Peyer's patch (tissue), 4 donors: Measurements from ENCODE around the gene TMEM185A. TPM values are rescaled to one million over a fixed set of nuclear protein-coding genes. Genes with fewer than 3 reads are reported as not detected.
"Not testable (repeated sequence)": the region's sequence is repeated elsewhere in the genome, so short reads cannot be mapped to it uniquely, and the experiment has no call there.

Source experiments
- DNase-seq, 3 donors: peaks; one replicate each; pipeline ENCODE4 v3.0.0-alpha.2; 2017 to 2019
- H3K27ac ChIP-seq, 4 donors: fragments of 200-600 bp; sonication (generic); one replicate each; pipeline ENCODE4 v1.5.1; 2016 to 2019
- H3K27me3 ChIP-seq, 2 donors: fragments of 200-600 bp; sonication (generic); one replicate each; pipeline ENCODE4 v1.5.1; 2019
- H3K36me3 ChIP-seq, 3 donors: fragments of 200-600 bp; sonication (generic); one replicate each; pipeline ENCODE4 v1.5.1; 2016 to 2019
- H3K4me1 ChIP-seq, 4 donors: fragments of 200-600 bp; sonication (generic); one replicate each; pipeline ENCODE4 v1.5.1; 2016 to 2019
- H3K4me3 ChIP-seq, 4 donors: fragments of 200-600 bp; sonication (generic); 1 replicate in 3 of 4; 2 replicates in 1 of 4; pipeline ENCODE4 v1.5.1; 2016 to 2019; ENCODE audit warnings: mild to moderate bottlenecking in 1 of 4
- H3K9me3 ChIP-seq, 4 donors: fragments of 200-600 bp; sonication (generic); one replicate each; pipeline ENCODE4 v1.5.1; 2016 to 2019; ENCODE audit warnings: mild to moderate bottlenecking in 1 of 4
- POLR2A ChIP-seq, 2 donors: fragments of 450-650 bp; IDR thresholded peaks; one replicate each; pipeline ENCODE4 v1.5.1; 2017; ENCODE audit warnings: antibody characterized with exemption in 2 of 2, mild to moderate bottlenecking in 2 of 2, moderate library complexity in 2 of 2
- total RNA-seq, 4 donors: library from RNA; depleted of rRNA; stranded (reverse); fragments of >200 nt; gene quantifications; one replicate each; pipeline ENCODE4 v1.1.0, GENCODE V29; 2016
- TF ChIP-seq, protein P1 (sequence below), 6 experiments: fragments of 450-650 bp in 4 of 6; fragments of 200-600 bp in 2 of 6; sonication (generic) in 1 of 6; IDR thresholded peaks; one replicate each; pipeline ENCODE4 v1.5.1; 2017 to 2019; ENCODE audit warnings: antibody characterized with exemption in 6 of 6, mild to moderate bottlenecking in 3 of 6, moderate library complexity in 1 of 6

Gene TMEM185A
- total RNA-seq, 4 donors from 2014 or later = 11.0 to 17.3 (median 14.3) TPM

DNA sequence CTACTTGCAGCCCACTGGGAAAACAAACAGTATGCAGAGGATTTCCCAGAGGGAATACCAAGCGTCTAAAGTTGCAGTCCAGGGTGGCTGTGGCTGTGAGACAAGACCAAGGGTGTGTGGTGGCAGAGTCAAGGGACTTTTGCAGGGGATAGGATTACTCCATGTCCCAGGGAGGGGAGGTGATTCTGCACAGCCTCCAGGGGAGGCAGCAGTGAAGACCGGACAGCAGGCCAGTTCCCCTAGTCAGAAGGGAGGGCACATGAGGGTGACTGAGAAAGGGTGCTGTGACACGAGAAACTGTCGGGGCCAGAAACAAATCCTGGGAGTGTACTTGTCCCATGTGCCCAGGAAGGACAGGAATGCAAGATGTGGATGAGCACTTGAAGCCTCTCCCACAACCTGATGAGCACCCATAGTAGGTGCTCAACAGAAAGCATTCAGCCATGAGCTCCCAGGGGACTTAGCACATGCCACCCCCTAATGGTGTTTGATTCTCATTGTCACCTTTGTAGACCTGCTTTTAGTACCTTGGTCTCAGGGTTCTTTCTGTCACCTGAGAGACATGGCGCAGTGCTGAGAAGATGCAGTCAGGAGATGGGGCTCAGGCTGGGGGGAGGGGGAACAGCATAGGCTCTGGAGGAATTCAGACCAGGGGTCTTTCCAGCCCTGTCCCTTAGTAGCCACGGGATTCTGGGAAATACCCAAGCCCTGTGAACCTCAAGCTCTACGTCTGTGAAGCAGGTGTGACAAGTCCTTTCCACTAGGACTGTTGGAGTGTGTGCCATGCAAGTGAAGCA, 63.8 kb downstream of the TMEM185A start:
- H3K9me3 ChIP-seq = no peaks in the 10 kb centered on the region
- H3K27ac ChIP-seq = no peak overlapping the region
- H3K27me3 ChIP-seq = no peaks in the 10 kb centered on the region
- no peaks in the 10 kb centered on the region for H3K36me3 ChIP-seq
- no peak overlapping the region for H3K4me3 ChIP-seq
- no peaks in the 10 kb centered on the region for H3K4me1 ChIP-seq
- TF ChIP-seq POLR2A (IDR thresholded peaks at IDR 0.05) = no peak
- TF ChIP-seq, protein P1, sequence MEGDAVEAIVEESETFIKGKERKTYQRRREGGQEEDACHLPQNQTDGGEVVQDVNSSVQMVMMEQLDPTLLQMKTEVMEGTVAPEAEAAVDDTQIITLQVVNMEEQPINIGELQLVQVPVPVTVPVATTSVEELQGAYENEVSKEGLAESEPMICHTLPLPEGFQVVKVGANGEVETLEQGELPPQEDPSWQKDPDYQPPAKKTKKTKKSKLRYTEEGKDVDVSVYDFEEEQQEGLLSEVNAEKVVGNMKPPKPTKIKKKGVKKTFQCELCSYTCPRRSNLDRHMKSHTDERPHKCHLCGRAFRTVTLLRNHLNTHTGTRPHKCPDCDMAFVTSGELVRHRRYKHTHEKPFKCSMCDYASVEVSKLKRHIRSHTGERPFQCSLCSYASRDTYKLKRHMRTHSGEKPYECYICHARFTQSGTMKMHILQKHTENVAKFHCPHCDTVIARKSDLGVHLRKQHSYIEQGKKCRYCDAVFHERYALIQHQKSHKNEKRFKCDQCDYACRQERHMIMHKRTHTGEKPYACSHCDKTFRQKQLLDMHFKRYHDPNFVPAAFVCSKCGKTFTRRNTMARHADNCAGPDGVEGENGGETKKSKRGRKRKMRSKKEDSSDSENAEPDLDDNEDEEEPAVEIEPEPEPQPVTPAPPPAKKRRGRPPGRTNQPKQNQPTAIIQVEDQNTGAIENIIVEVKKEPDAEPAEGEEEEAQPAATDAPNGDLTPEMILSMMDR (IDR thresholded peaks at IDR 0.05) = no peak
- DNase-seq = no peak

DNA sequence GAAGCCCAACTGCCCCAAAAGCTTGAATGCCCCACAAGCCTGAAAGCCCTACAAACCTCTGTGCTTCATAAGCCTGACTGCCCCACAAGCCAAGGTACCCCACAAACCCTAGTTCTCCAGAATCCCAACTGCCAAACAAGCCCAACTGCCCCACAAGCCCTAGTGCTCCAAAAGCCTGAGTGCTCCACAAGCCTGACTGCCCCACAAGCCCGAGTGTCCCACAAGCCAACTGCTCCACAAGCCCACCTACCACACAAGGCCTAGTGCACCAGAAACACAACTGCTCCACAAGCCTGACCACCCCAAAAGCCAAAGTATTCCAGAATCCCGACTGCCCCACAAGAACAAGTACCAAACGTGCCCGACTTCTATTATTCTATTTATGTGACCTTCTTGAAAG, 68.2 kb downstream of the TMEM185A start:
- Histone ChIP-seq H3K4me3 (no peak overlapping the region), H3K27me3 (no peaks in the 10 kb centered on the region), H3K36me3 (no peaks in the 10 kb centered on the region), H3K27ac (no peak overlapping the region), H3K4me1 (no peaks in the 10 kb centered on the region), H3K9me3 (no peaks in the 10 kb centered on the region)
- TF ChIP-seq POLR2A (IDR thresholded peaks at IDR 0.05) = no peak
- TF ChIP-seq, protein P1 (IDR thresholded peaks at IDR 0.05) = no peak
- no peak for DNase-seq

DNA sequence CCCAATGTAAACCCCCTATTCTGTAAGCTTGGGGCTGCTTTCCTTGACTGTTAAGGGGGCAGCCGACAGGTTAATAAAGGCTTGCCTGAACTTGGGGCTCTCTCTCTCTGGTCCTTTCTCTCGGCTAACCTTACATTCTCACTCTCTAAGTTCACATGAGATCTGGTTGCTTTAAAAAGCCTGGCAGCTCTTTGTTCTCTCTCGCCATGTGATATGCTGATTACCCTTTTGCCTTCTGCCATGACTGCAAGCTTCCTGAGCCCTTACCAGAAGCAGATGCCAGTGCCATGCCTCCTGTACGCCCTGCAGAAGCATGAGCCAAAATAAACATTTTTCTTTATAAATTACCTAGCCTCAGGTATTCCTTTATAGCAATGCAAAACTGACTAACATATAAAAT, 76.3 kb downstream of the TMEM185A start:
- not testable (repeated sequence) for H3K36me3 ChIP-seq, H3K4me3 ChIP-seq, H3K27ac ChIP-seq, DNase-seq, H3K9me3 ChIP-seq, H3K27me3 ChIP-seq, H3K4me1 ChIP-seq

DNA sequence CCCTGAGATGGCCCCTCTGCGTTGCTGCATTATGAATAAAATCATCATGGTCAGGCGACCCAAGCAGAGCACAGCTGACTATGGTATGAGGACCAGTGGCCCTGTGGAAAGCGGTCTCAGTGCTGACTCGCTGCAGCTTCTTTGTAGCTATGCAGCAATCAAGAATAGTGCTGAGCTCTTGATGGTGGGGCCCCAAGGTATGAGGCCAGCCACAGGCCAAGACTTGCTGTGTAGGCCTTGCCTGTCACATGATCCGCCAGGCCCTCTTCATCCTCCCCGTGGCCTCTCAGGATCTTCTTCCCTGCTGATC, 79.7 kb downstream of the TMEM185A start:
- H3K9me3 ChIP-seq, H3K4me3 ChIP-seq, H3K27me3 ChIP-seq, H3K4me1 ChIP-seq, H3K36me3 ChIP-seq, H3K27ac ChIP-seq, DNase-seq: not testable (repeated sequence)

DNA sequence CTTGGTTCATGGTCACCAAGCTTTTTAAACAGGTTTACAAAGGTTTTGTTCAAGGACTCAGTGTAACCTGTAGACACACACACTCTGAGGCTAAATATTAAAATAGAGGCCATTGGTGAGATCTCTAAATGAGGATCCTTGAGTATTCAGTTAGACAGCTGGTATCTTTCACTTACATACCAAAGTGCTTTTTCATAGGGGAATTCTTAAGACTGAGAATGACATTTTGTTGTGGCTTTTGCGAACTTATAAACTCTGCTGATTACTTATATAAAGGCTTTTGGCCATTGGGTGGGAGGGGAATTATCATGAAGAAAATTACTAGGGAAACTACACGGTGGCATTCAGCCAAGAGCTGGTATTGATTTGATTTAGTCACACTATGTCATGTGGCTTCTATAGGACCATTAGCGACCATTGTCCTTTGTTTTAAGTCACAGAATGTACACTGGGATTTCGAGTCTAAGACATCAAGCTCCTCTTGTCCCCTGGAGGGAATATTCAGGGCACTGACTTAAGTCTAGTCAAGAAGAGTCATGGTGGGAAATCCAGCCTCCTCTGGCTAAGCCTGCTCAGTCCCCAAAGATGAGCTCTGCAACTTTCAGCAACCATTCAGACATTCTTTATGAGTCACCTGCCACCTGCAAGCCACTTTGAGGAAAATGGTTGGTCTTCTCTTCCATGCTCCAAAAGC, 80.2 kb downstream of the TMEM185A start:
- not testable (repeated sequence) for DNase-seq, H3K4me3 ChIP-seq, H3K27ac ChIP-seq, H3K4me1 ChIP-seq, H3K27me3 ChIP-seq, H3K36me3 ChIP-seq, H3K9me3 ChIP-seq

DNA sequence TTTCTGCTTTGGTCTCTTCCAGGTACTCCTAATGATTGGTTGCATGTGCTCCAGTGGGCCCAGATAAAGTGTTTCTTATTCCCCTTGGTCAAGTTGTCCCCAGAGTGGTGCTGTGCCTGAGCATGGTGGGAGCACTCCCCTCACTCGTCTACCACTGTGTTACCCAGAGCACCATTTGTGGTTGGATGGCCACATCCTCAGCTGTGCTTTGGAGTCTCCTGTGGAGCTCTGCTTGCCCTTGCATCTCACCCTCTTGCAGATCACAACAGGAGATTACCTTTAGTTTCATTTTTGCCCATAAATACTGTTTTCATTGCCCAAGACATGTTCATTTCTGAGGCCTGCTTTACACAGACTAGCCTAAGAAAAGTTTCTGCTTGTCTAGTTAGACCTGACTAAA, 81.1 kb downstream of the TMEM185A start:
- not testable (repeated sequence) for H3K27me3 ChIP-seq, H3K9me3 ChIP-seq, H3K4me3 ChIP-seq, H3K36me3 ChIP-seq, H3K27ac ChIP-seq, H3K4me1 ChIP-seq, DNase-seq

DNA sequence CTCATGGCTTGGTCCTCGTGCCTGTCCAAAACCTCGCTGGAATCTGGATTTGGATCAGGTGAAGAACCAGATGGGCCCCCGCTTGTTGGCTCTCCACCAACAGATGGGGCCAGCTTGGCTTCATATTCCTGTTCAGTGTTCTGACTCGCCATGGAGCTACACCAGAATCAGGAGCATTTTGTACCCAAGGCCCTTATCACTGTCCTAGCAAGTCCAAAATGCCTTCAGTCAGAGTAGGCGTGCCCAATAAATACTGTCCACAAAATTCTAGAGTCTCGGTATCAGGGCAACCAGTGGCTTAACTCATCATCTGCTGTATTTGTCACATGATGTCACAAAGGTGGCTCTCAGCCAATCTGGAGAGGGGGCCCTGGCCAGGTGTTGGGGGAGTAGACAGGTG, 81.9 kb downstream of the TMEM185A start, which contains the start of gene HSFX3:
TSS of gene HSFX3 (minus strand) at position 224 of the 400 bp plus-strand sequence. CDS start at position 152, 72 bp downstream.
- H3K27me3 ChIP-seq, H3K36me3 ChIP-seq, DNase-seq, H3K27ac ChIP-seq, H3K4me3 ChIP-seq, H3K4me1 ChIP-seq, H3K9me3 ChIP-seq: not testable (repeated sequence)

DNA sequence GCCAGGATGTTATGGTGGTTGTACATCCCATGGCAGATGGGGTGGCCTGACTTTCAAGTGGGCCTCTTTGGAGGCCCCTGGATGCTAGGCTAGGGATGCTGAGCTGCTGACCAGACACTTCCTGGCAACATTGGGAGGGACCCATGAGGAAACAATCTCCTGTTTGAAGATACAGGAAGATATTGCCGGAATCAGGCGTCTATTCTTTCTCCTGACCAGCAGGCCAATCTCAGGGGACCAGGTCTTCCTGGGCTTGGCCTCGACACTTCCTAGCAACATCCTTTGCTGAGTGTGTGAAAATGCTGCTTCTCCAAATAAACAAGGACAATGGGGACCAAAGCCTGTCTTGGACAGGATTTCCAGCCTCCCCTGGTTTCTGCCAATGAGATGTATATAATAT, 83.8 kb downstream of the TMEM185A start:
- not testable (repeated sequence) for H3K27me3 ChIP-seq, H3K36me3 ChIP-seq, H3K27ac ChIP-seq, H3K9me3 ChIP-seq, H3K4me3 ChIP-seq, DNase-seq, H3K4me1 ChIP-seq

DNA sequence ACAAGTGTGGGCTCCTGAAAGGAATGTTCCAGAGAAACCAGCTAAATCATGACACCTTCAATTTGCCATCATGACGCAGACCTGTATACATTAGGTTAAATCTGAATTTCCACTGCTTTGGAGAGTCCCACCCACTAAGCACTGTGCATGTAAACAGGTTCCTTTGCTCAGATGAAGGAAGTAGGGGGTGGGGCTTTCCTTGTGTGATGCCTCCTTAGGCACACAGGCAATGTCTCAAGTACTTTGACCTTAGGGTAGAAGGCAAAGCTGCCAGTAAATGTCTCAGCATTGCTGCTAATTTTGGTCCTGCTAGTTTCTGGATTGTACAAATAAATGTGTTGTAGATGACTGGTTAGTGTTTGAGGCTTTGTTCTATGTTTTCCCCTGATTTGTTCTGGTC, 84.6 kb downstream of the TMEM185A start:
- H3K36me3 ChIP-seq, H3K27ac ChIP-seq, H3K27me3 ChIP-seq, DNase-seq, H3K4me1 ChIP-seq, H3K9me3 ChIP-seq, H3K4me3 ChIP-seq: not testable (repeated sequence)

Other genes starting within 250 kb of the TMEM185A start
- gene IDS, start 126.5 kb downstream of the TMEM185A start, total RNA-seq = 10 to 100 TPM; 51.2 to 61.9 (median 53.6) TPM
- gene EOLA1, start 90.8 kb downstream of the TMEM185A start, total RNA-seq = 10 to 100 TPM; 11.9 to 23.1 (median 16.7) TPM
- gene HSFX3, start 81.9 kb downstream of the TMEM185A start, total RNA-seq = not detected
- not detected for gene MAGEA9B, start 44.3 kb downstream of the TMEM185A start, total RNA-seq
- 1 to 10 TPM in 1 of 4 donors, not detected in 3; 2.0 TPM for gene HSFX2, start 36.5 kb downstream of the TMEM185A start, total RNA-seq
- gene MAGEA11, start 80.3 kb upstream of the TMEM185A start, total RNA-seq = not detected
- gene HSFX1, start 142.3 kb upstream of the TMEM185A start, total RNA-seq = 1 to 10 TPM in 3 of 4 donors, not detected in 1; 2.1 to 5.0 (median 3.8) TPM
- gene MAGEA9, start 150.1 kb upstream of the TMEM185A start, total RNA-seq = not detected
- not detected for gene MAGEA8, start 249.4 kb upstream of the TMEM185A start, total RNA-seq